ENCODE results near the gene COL23A1. TPM values are rescaled to one million over a fixed set of nuclear protein-coding genes. Genes with fewer than 3 reads are reported as not detected.

COL23A1 gene
- total RNA-seq, 1 donor from 2014 or later = 16.5 TPM

DNA sequence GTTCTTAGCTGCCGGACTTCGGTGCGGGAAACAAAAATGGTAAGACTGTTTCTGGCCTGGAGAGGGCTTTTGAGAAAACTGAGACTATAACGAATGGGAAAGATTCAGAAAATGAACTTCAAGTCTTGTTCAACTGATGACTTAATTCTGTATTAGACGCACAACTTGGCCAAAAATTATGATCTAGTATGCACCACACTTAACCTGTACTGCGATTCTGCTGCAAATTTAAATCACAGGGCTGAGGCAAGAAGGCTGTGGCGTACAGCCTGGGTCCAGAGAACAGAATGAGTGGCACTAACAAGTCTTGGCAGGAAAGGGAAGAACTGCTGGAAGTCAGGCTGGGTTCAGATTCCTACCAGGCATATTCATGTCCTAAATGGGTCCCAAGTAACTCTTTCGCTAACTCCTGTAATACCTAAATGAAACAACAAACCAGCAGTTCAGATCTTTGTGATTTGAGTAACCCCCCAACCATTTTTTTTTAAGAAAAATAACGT, 781 bp upstream of the COL23A1 start:
- DNase-seq (ENCODE audit: low spot score) = no peak
- intact Hi-C loops (cut with DNase I) = loop anchor here (1.0 to 2.0 kb wide), 2 partner anchors 310 to 357 kb away; no protein-coding TSS in a partner anchor

DNA sequence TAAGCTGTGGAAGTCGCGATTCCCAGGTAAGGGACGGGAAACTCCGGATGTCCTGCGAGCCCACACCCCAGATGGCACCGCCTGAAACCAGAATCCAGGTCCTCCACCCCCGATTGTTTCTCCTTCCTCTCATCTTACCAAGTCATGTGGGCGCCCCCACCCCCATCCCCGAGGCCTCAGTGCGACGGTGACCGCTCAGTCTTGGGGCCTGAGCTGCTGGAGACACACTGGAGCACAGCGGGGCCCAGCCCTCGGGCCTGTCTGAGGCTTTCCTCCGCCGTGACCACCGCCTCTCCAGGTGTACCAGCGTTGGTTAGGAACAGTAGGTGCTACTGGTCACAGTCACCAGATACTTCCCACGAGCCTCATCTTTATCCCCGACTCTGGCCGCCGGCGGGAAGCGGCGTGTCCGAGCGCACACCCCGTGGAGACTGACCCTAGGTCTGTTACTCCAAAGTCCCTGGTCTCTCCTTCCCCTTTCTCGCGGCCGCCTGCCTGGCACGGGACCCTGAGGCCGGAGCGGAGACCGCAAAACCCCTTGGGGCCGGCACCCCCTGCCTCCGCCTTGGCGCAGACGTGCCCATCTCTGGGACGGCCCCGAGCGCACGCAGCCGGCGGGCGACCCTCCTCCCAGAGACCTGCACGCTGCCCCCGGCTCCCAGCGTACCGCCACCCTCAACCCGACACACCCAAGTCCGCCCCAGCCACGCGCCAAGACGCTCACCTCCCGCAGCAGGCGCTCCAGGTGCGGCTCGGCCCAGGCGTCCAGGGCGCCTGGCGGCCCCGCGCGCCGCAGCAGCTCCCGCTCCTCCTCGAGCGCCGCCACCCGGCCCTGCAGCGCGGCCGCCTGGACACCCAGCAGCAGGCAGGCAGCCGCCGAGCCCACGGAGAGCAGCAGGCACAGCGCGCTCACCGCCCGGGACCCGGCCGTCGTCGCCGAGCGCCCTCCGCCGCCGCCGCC, 733 bp downstream of the COL23A1 start:
- no peak for DNase-seq (ENCODE audit: low spot score)
- intact Hi-C loops (cut with DNase I) = loop anchor here (1.0 to 5.0 kb wide), 3 partner anchors 127 to 355 kb away; no protein-coding TSS in a partner anchor

DNA sequence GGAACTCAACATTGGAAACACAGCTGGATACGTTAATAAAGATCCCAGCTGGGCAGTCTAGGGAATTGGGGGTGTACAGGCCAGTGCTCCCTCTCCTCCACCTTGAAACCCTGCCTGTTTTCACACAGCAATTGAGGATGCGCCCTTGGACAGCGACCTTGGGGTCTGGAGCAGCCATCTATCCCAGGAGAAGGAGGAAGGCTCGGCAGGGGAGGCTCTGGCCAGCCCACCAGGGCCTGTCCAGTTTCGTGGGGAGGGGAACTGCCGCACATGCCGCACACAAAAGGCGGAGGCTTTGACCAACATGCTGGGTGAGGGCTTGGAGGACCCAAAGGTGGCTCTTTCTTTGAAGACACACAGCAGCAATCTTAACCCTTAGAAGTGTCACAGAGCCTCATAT, 1.4 kb downstream of the COL23A1 start:
- intact Hi-C loops (cut with DNase I) = loop anchor here (5.0 kb wide), 1 partner anchor 126 kb away; no protein-coding TSS in a partner anchor
- DNase-seq (ENCODE audit: low spot score) = no peak

DNA sequence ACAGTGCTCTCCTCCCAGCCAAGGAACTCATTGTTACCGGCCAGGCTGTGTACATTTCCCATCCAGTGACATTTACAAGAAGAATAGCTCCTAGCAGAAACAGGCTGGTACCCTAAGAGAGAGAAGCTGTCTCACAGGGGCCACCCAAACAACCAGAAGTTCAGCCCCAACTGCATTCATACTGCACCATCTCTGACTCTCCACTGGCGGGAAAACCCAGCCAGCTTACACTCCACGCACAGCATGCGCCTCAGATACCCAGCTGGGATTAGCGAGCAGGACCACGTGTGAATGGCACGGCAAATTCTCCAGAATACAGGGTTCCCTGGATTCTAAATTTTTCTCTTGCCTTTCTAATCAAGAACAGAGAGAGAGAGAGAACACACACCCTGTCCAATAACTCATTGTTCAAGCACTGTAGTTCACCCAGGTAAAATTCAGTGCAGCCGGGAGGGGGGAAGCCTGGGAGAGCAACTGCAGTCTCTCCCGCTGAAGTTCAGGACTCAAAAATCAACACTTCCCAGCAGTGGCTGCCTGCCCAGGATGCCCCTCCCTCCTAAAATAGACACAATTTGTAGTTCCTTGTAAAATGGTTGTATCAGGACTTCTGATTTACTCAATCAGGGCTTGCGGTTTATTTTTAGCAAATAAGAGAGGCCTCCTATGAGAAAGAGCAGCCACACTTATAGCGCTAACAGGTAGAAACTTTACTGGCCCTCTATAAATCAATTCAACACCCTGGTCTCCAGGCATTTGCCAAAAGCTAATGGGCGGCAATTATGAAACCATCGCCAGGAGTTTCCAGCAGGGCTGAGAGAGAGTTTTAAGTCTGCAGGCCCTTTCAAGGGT, 2.2 kb downstream of the COL23A1 start:
- DNase-seq (ENCODE audit: low spot score) = no peak
- intact Hi-C loops (cut with DNase I) = loop anchor here (5.0 kb wide), 1 partner anchor 126 kb away; no protein-coding TSS in a partner anchor

DNA sequence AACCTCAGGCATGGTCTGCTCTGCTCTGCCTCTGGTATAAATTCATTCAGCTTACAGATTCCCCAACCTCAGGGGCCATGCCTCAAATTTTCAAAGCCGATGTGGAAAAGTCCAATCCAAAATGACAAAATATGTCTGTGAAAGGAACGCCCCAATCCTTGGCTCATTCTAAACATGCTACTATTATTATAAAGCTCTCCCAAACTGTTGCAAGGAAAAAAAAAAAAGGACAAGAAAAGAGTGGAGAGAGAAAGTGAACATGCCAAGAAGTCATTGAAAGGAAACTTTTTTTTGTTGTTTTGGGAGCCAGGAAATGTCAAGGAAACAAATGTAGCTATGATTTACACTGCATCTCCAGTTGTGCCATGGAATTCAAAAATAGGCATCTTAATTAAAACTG, 3.8 kb downstream of the COL23A1 start:
- intact Hi-C loops (cut with DNase I) = loop anchor here (5.0 kb wide), 1 partner anchor 124 kb away; no protein-coding TSS in a partner anchor

DNA sequence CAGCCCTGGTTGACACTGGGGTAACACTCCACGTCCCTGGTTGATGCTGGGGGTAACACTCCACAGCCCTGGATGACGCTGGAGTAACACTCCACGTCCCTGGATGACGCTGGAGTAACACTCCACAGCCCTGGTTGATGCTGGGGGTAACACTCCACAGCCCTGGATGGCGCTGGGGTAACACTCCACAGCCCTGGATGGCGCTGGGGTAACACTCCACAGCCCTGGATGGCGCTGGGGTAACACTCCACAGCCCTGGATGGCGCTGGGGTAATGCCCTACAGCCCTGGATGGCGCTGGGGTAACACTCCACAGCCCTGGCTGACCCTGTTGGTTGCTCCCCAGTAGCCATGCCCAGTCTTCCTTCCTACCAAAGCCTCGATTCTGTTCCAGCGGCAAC, 4.8 kb downstream of the COL23A1 start:
- intact Hi-C loops (cut with DNase I) = loop anchor here (5.0 kb wide), 1 partner anchor 123 kb away; no protein-coding TSS in a partner anchor

More for the DNA sequence above, 3.8 kb downstream of the COL23A1 start:
- no peak for DNase-seq (ENCODE audit: low spot score)

DNA sequence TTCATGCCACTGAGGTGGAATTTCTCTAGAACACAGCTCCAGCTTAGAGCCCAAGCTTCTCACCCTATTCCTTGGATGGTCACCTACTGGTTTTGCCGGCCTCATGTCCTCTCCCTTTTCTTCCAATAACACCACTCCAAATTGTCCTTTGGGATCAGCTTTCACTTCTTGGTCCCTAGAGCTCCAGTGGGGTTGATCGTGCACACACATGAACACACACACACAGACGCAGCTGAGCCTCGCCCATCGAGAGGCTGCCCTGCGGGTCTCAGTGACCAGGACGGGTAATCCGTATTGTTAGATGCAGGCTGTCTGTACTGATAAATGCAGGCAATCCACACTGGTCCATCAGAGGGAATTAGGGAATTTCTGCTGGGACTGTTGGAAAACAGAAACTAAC, 6.9 kb downstream of the COL23A1 start:
- no peak for DNase-seq (ENCODE audit: low spot score)
- intact Hi-C loops (cut with DNase I) = no loop called here

More for the DNA sequence above, 4.8 kb downstream of the COL23A1 start:
- peak; percentile 90 for DNase-seq (ENCODE audit: low spot score)

DNA sequence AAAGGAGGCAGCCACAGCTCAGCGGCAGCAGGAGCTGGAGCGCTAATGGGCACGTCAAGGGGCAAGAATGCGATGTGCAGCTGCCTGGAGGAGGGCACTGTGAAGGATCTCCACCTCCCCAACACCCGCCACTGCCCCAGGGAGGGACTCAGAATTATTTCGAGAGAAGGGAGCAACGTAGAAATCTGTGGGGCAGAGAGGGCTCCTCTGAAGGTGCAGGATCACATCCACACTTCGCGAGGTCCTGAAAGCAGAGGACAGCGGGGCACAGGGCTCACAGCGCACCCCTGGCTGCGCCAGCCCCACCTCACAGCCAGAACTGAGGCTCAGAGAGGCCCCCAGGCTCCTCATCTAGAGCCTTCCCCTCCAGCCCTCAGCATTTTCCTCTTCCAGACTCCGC, 7.9 kb downstream of the COL23A1 start:
- no peak for DNase-seq (ENCODE audit: low spot score)
- intact Hi-C loops (cut with DNase I) = no loop called here

DNA sequence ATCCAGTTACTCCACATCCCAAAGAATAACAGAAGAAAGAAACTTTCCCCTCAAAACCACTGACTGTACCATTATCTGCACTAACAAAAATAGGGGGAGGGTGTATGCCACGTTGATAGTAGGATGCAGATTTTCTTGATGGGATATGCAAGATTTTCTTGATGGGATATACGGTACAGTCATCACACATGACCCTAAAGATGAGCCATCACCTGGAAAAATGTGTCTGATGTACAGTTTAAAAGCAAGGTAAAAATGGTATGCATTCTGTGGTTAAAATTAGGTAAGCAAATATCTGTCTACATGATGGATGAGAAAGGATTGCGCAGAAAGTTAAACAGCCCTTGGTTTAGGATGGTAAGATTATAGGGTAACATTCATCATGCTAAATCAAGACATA, 8.6 kb downstream of the COL23A1 start:
- intact Hi-C loops (cut with DNase I) = no loop called here
- DNase-seq (ENCODE audit: low spot score) = no peak

DNA sequence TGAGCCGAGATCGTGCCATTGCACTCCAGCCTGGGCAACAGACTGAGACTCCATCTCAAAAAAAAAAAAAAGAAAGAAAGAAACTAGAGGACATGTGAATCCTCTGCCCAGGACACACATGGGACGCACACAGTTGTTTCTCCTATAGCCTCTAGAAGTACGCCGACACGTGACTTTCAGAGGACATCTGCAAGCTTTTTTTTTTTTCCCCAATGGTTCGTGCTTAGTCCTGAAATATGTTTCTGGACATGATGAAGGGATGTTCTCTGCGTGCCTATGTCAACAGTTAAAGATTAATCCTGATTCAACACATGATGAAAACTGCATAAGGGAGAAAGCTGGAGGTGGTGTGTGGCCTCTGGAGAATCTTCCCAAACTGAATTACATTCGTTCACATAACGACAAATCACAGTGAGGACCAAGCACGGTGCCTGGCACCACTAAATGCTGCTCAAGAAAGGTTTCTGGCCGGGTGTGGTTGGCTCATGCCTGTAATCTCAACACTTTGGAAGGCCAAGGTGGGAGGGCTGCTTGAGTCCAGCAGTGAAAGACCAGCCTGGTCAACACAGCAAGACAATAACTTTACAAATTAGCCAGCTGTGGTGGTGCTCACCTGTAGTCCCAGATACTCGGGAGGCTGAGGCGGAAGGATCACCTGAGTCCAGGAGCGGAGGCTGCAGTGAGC, 9.8 kb downstream of the COL23A1 start:
- intact Hi-C loops (cut with DNase I) = no loop called here
- no peak for DNase-seq (ENCODE audit: low spot score)

DNA sequence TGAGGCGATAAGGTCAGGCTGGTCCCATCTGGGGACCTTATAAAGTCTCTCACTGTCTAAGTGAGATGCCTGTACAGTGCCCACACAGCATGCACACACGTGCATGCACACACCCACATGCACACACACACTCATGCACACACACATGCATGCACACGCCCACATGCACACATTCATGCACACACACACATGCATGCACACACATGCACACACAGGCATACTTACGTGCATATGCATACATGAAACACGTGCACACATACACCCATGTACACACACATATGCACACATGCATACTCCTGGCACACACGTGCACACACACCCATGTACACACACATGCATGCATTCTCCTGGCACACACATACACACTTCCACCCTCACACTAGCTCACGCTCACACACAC, 12.2 kb downstream of the COL23A1 start:
- no peak for DNase-seq (ENCODE audit: low spot score)
- intact Hi-C loops (cut with DNase I) = no loop called here

DNA sequence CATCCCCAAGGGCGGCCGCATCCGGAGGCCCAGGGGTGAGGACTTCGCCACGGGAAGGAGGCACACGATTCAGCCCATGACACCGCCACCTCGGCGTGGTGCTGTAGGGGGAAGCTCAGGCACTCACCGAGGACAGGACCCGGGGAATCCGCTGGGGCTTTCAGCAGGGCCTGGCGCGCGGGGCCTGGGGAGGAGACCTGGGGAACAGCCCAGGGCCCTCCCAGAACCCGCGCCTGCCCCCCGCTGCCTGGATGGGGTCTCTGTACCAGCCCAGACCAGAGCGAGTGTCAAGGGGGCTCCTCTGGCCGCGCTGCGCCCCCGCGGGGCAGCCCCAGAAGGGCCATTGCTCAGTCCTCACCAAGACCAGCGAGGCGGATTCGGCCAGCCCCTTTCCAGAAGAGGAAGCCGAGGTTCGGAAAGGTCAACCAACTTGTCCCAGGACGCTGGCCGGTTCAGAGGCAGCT, 12.8 kb downstream of the COL23A1 start:
- intact Hi-C loops (cut with DNase I) = no loop called here
- no peak for DNase-seq (ENCODE audit: low spot score)

DNA sequence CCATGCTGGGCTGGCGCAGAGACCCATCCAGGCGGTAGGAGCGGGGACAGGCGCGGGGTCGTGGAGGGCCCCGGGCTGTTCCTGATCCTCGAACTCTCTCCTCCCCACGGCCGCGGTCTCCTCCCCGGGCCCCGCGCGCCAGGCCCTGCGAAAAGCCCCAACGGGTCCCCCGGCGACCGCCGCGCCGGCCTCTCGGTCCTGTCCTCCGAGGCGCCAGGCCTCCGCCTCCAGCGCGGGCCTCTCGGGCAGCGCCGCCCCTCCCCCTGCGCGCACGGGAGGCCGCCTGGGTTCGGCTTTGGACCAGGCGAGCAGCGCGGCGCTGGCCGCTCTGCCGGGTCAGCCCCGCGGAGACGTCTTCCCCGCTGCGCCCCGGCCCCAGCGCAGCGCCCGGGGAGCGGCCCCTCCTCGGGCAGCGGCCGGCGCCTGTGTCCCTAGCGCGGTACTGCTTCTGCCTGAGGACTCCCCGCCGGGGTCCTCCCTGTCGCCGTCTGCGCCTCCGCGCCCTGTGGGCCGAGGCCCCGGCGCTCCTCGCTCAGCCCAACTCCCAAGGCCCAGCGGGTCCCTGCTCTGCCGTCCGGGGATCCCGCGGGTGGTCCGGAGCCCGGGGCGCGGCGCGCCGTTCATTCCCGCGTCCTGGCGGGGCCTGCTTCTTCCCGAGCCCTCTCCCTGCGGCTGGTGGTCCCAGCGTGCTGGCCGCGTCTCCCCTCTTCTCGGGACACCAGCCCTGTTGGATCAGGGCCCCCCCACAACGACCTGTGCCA, 13.4 kb downstream of the COL23A1 start:
- intact Hi-C loops (cut with DNase I) = no loop called here
- no peak for DNase-seq (ENCODE audit: low spot score)

DNA sequence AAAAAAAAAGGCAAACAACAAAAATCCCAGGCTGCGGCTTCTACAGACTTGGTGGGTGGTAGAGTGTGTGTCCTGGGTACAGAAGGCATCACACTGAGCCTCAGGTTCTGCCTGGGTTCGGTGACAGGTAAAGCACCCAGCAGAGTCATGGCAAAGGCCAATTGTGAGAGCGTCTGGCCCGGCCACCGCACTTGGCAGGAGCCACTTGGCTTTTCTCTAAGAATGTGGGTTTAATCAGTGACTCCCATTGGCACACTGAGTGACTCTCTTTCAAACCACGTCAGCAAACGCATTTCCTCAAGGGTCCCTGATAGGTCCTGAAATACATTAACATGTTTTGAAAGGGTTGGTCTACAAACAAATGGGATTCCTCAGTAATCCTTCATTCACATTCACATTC, 17.0 kb downstream of the COL23A1 start:
- DNase-seq (ENCODE audit: low spot score) = no peak

DNA sequence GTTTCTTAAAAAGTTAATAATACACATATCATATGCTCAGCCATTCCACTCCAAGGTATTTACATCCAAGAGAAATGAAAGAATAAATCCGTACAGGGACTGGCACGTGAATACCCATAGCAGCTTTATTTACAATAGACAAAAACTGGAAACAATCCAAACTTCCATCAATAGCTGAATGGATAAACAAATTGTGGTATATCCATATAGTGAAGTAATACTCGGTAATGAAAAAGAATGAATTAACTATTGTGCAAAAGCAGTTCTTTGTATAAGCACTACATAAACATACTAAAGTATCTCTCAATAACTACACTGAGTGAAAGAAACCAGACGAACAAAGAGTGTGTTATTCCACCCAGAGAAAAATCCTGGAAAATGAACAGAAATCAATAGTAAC, 17.6 kb downstream of the COL23A1 start:
- intact Hi-C loops (cut with DNase I) = no loop called here
- DNase-seq (ENCODE audit: low spot score) = no peak

More for the DNA sequence above, 17.0 kb downstream of the COL23A1 start:
- intact Hi-C loops (cut with DNase I) = no loop called here

DNA sequence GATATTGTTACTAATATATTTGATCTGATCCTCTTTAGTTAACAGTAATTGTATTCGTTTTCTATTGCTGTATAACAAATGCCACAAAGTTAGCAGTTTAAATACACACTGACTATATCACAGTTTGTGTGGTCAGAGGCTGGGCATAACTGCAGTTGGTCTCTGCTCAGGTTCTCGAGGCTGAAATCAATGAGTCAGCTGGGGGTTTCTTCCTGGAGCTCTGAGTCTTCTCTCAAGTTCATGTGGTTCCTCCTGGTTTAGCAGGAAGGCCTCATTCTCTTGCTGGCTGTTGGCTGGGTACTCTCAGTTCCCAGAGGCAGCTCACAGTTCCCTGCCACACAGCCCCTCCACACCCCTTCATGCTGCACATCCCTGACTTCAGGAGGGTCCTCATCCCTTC, 20.7 kb downstream of the COL23A1 start:
- no peak for DNase-seq (ENCODE audit: low spot score)
- intact Hi-C loops (cut with DNase I) = no loop called here

DNA sequence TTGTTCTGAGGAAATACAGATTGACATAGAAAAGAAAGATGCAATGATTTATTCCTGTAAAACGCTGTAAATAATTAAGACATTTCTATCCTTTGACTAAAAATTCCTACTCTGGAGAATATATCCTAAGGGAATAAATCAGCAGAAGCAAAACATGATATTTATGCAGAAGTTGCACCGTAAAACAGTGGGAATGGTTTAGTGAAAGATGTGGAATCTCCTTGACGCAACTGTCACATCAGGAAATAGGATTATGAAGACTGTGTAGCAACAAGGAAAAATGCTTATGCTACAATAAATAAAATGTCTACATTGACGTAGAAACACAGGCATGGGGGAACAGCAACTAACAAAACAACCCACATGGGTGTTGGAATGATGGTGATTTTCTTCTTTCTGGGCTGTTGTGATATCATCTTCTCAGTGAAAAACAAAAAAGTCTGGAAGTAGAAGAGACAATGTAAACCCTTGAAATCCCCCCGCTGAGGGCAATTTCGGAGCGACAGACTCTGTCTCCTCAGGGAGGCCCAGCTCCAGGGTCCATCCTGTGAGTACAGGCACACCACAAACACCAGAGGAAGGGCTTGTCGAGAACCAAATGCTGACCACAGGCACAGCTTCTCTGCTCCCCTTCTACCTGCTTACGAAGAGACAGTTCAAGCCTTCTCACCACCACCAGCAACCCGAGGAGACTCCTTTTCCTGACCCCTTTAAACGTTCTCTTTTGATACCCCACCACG, 25.2 kb downstream of the COL23A1 start:
- intact Hi-C loops (cut with DNase I) = no loop called here
- DNase-seq (ENCODE audit: low spot score) = no peak

DNA sequence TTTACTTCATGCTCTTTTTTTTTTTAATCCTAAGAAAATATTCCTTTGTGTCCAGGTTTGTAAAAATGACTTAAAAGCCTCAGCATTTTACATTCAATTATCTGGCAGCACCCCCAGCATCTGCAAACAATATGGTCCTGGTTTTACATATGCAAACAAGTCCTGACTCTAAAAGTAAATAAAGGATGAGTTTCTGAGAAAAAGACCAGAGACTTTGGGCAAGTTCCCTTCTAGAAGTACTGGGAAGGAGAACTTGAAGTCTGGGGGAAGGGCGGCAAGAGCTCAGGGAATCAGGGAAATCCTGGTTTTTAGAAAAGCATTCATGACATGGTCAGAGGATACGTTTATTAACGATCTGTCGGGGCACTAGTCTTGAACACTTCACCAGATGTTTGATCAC, 25.8 kb downstream of the COL23A1 start:
- intact Hi-C loops (cut with DNase I) = no loop called here

More for the DNA sequence above, 25.8 kb downstream of the COL23A1 start:
- no peak for DNase-seq (ENCODE audit: low spot score)
